SK-N-SH treated with all-trans-retinoic acid at 6 μM for 48 hours (cell line): ENCODE measurements around the gene C1orf115.
"Not testable (repeated sequence)": the region's sequence is repeated elsewhere in the genome, so short reads cannot be mapped to it uniquely, and the experiment has no call there.

Experiments used
- ATAC-seq: fragments of 200-7000 bp; cut with Tn5 transposase; 3 replicates; pipeline ENCODE4 v1.9.1; 2020; ENCODE audit warnings: mild to moderate bottlenecking, moderate library complexity
- ARNTL ChIP-seq: fragments of 450-650 bp; formaldehyde crosslinking; IDR thresholded peaks from 2 replicates; pipeline ENCODE4 v1.5.0; 2020; ENCODE audit warnings: low read depth, mild to moderate bottlenecking, moderate library complexity, borderline replicate concordance
- BACH2 ChIP-seq: fragments of 250-450 bp; sonication (Bioruptor Pico); IDR thresholded peaks from 2 replicates; pipeline ENCODE4 v1.9.0; 2021; ENCODE audit warnings: mild to moderate bottlenecking, borderline replicate concordance
- CREB5 ChIP-seq: fragments of 250-450 bp; sonication (Bioruptor Pico); IDR thresholded peaks from 2 replicates; pipeline ENCODE4 v1.5.1; 2020; ENCODE audit warnings: low read depth, mild to moderate bottlenecking, moderate library complexity
- CSDC2 ChIP-seq: fragments of 250-450 bp; sonication (Bioruptor Pico); IDR thresholded peaks from 2 replicates; pipeline ENCODE4 v1.5.0; 2020; ENCODE audit warnings: mild to moderate bottlenecking, moderate library complexity
- GLIS3 ChIP-seq: fragments of 250-450 bp; sonication (Bioruptor Pico); IDR thresholded peaks from 2 replicates; pipeline ENCODE4 v1.5.0; 2020; ENCODE audit warnings: mild to moderate bottlenecking, moderate library complexity
- ISL1 ChIP-seq: fragments of 250-450 bp; sonication (Bioruptor Pico); IDR thresholded peaks from 2 replicates; pipeline ENCODE4 v2.1.2; 2022; ENCODE audit warnings: mild to moderate bottlenecking, moderate library complexity
- OSR1 ChIP-seq: fragments of 250-450 bp; sonication (Bioruptor Pico); IDR thresholded peaks from 2 replicates; pipeline ENCODE4 v1.8.0; 2022; ENCODE audit warnings: moderate library complexity, mild to moderate bottlenecking, inconsistent platforms
- PATZ1 ChIP-seq: fragments of 250-450 bp; sonication (Bioruptor Pico); IDR thresholded peaks from 2 replicates; pipeline ENCODE4 v1.8.0; 2020; ENCODE audit warnings: mild to moderate bottlenecking, moderate library complexity, borderline replicate concordance
- POU6F1 ChIP-seq: fragments of 250-450 bp; sonication (Bioruptor Pico); IDR thresholded peaks from 2 replicates; pipeline ENCODE4 v1.8.0; 2021; ENCODE audit warnings: low read depth, mild to moderate bottlenecking, moderate library complexity, borderline replicate concordance
- PPARA ChIP-seq: fragments of 250-450 bp; sonication (Bioruptor Pico); IDR thresholded peaks from 2 replicates; pipeline ENCODE4 v1.5.0; 2020; ENCODE audit warnings: mild to moderate bottlenecking, borderline replicate concordance
- RARB ChIP-seq: fragments of 250-450 bp; sonication (Bioruptor Pico); IDR thresholded peaks from 2 replicates; pipeline ENCODE4 v1.8.0; 2021; ENCODE audit warnings: mild to moderate bottlenecking, moderate library complexity
- SNAI2 ChIP-seq: fragments of 250-450 bp; sonication (Bioruptor Pico); IDR thresholded peaks from 2 replicates; pipeline ENCODE4 v1.5.0; 2020; ENCODE audit warnings: mild to moderate bottlenecking, moderate library complexity
- TCF4 ChIP-seq: fragments of 250-450 bp; sonication (Bioruptor Pico); IDR thresholded peaks from 2 replicates; pipeline ENCODE4 v1.8.0; 2021; ENCODE audit warnings: mild to moderate bottlenecking, moderate library complexity, borderline replicate concordance
- TOX ChIP-seq: fragments of 250-450 bp; sonication (Bioruptor Pico); IDR thresholded peaks from 2 replicates; pipeline ENCODE4 v1.8.0; 2021; ENCODE audit warnings: mild to moderate bottlenecking, moderate library complexity, borderline replicate concordance
- TSHZ2 ChIP-seq: fragments of 250-450 bp; sonication (Bioruptor Pico); IDR thresholded peaks from 2 replicates; pipeline ENCODE4 v1.5.0; 2020; ENCODE audit warnings: mild to moderate bottlenecking, moderate library complexity
- ZC3H10 ChIP-seq: fragments of 250-450 bp; sonication (Bioruptor Pico); IDR thresholded peaks from 2 replicates; pipeline ENCODE4 v1.5.1; 2021; ENCODE audit warnings: mild to moderate bottlenecking, moderate library complexity
- ZFP3 ChIP-seq: fragments of 250-450 bp; sonication (Bioruptor Pico); IDR thresholded peaks from 2 replicates; pipeline ENCODE4 v1.5.0; 2020; ENCODE audit warnings: mild to moderate bottlenecking, moderate library complexity
- ZFP30 ChIP-seq: fragments of 450-650 bp; formaldehyde crosslinking; IDR thresholded peaks from 2 replicates; pipeline ENCODE4 v1.5.0; 2022; ENCODE audit warnings: mild to moderate bottlenecking, moderate library complexity
- ZNF70 ChIP-seq: fragments of 450-650 bp; formaldehyde crosslinking; IDR thresholded peaks from 2 replicates; pipeline ENCODE4 v1.5.0; 2020; ENCODE audit warnings: mild to moderate bottlenecking, moderate library complexity
- ZNF8 ChIP-seq: fragments of 450-650 bp; formaldehyde crosslinking; IDR thresholded peaks from 2 replicates; pipeline ENCODE4 v1.5.0; 2020; ENCODE audit warnings: mild to moderate bottlenecking, moderate library complexity

C1orf115 gene

GRCh38 chr1:220708936-220709801, 19.0 kb downstream of the C1orf115 start:
- TF ChIP-seq GLIS3 (CRISPR knock-in tag), result no peak
- no peak for TF ChIP-seq TCF4
- no peak for TF ChIP-seq TOX (CRISPR knock-in tag)
- TF ChIP-seq PATZ1 (CRISPR knock-in tag), result no peak
- TF ChIP-seq ISL1 (CRISPR knock-in tag), result no peak
- no peak for TF ChIP-seq ZNF70 (CRISPR knock-in tag)
- TF ChIP-seq RARB (CRISPR knock-in tag), result no peak
- no peak for TF ChIP-seq SNAI2 (CRISPR knock-in tag)
- no peak for TF ChIP-seq ARNTL (CRISPR knock-in tag)
- TF ChIP-seq TSHZ2, result no peak
- TF ChIP-seq, all 23 proteins: peak for 0
- no peak for ATAC-seq

GRCh38 chr1:220710333-220710732, 20.2 kb downstream of the C1orf115 start:
- ATAC-seq, result no peak
- TF ChIP-seq CREB5 (CRISPR knock-in tag) (no peak), BACH2 (CRISPR knock-in tag) (no peak), OSR1 (CRISPR knock-in tag) (no peak), PPARA (CRISPR knock-in tag) (no peak), ZFP3 (CRISPR knock-in tag) (no peak), ZC3H10 (CRISPR knock-in tag) (no peak), GLIS3 (CRISPR knock-in tag) (no peak), ISL1 (CRISPR knock-in tag) (no peak), SNAI2 (CRISPR knock-in tag) (no peak), ZNF8 (CRISPR knock-in tag) (no peak), TOX (CRISPR knock-in tag) (no peak)

- TF ChIP-seq PPARA (CRISPR knock-in tag), result no peak
- TF ChIP-seq ZC3H10 (CRISPR knock-in tag), result no peak
- TF ChIP-seq POU6F1, result no peak
- TF ChIP-seq CSDC2 (CRISPR knock-in tag), result no peak
- no peak for TF ChIP-seq TSHZ2
- no peak for TF ChIP-seq PATZ1 (CRISPR knock-in tag)
- no peak for TF ChIP-seq ZNF8 (CRISPR knock-in tag)
- no peak for TF ChIP-seq ZFP30 (CRISPR knock-in tag)
- TF ChIP-seq TCF4, result no peak
- TF ChIP-seq BACH2 (CRISPR knock-in tag), result no peak
- no peak for ATAC-seq
These were observed 21.1 kb downstream of the C1orf115 start for GRCh38 chr1:220711056-220711809.

- ATAC-seq, result not testable (repeated sequence)
These were observed 25.8 kb downstream of the C1orf115 start for GRCh38 chr1:220715986-220716385.
